IMR-90 (cell line): ENCODE results near the gene PXYLP1. TPM values are rescaled to one million over a fixed set of nuclear protein-coding genes. Genes with fewer than 3 reads are reported as not detected.
A peak's percentile ranks its signal among the peaks of the same experiment; 100 is the strongest.

ENCODE experiments used
- ATAC-seq: fragments of 200-7000 bp; cut with Tn5 transposase; 2 replicates; pipeline ENCODE4 v1.9.1; 2020; ENCODE audit warnings: low read depth, mild to moderate bottlenecking, moderate library complexity
- BruUV-seq: library from RNA; stranded (reverse); fragments of 400-500 nt; replicated peaks from 2 replicates; lab custom pipeline; 2021; lab: Mats Ljungman, UMichigan
- CTCF ChIA-PET: fragments of 300-600 bp; formaldehyde crosslinking; extraction: SDS; loops from one replicate; lab custom pipeline; 2021; ENCODE audit warnings: antibody characterized with exemption; lab: Yijun Ruan, JAX
- POLR2A ChIA-PET: fragments of 300-600 bp; sonication (Branson Sonifier 250); formaldehyde crosslinking; loops from one replicate; lab custom pipeline; 2022; ENCODE audit warnings: antibody characterized with exemption; ENCODE audit not compliant: unreplicated experiment; lab: Charles Lee
- DNase-seq: peaks from one replicate; pipeline ENCODE4 v3.0.0; 2013
- H2AFZ ChIP-seq: replicated peaks from 2 replicates; pipeline ENCODE3; 2013; ENCODE audit warnings: low read length, mild to moderate bottlenecking; ENCODE audit not compliant: poor library complexity
- H2AK5ac ChIP-seq: 2 replicates; pipeline ENCODE4 v1.6.1; 2013; ENCODE audit warnings: low read depth, low read length, inconsistent platforms
- H2AK9ac ChIP-seq: replicated peaks from 2 replicates; pipeline ENCODE3; 2013; ENCODE audit warnings: mild to moderate bottlenecking, low read depth, low read length, moderate library complexity; ENCODE audit not compliant: poor library complexity
- H2BK120ac ChIP-seq: 2 replicates; pipeline ENCODE4 v1.6.1; 2013; ENCODE audit warnings: low read depth, low read length, inconsistent platforms
- H2BK15ac ChIP-seq: 3 replicates; pipeline ENCODE4 v1.6.1; 2013; ENCODE audit warnings: low read depth, low read length, inconsistent platforms
- H2BK20ac ChIP-seq: 2 replicates; pipeline ENCODE4 v1.6.1; 2013; ENCODE audit warnings: low read depth, mild to moderate bottlenecking, inconsistent platforms, low read length, moderate library complexity
- H2BK5ac ChIP-seq: 2 replicates; pipeline ENCODE4 v1.6.1; 2013; ENCODE audit warnings: mild to moderate bottlenecking, low read depth, low read length, inconsistent platforms; ENCODE audit not compliant: poor library complexity, severe bottlenecking
- H3K14ac ChIP-seq: replicated peaks from 2 replicates; pipeline ENCODE4 v1.6.1; 2013; ENCODE audit warnings: low read depth, low read length, inconsistent platforms
- H3K18ac ChIP-seq: 2 replicates; pipeline ENCODE4 v1.6.1; 2013; ENCODE audit warnings: low read depth, low read length, control low read depth
- H3K23ac ChIP-seq: 2 replicates; pipeline ENCODE4 v1.6.1; 2013; ENCODE audit warnings: low read depth, low read length, inconsistent platforms
- H3K27ac ChIP-seq: 2 replicates; pipeline ENCODE4 v1.5.1; 2013; ENCODE audit warnings: mild to moderate bottlenecking, control low read depth, low read length; ENCODE audit not compliant: insufficient read depth
- H3K27me3 ChIP-seq: 2 replicates; pipeline ENCODE4 v1.6.1; 2013; ENCODE audit warnings: low read length; ENCODE audit not compliant: control insufficient read depth, insufficient read depth
- H3K36me3 ChIP-seq: 2 replicates; pipeline ENCODE4 v1.6.1; 2013; ENCODE audit warnings: low read length, mixed read lengths; ENCODE audit not compliant: control insufficient read depth, insufficient read depth
- H3K4ac ChIP-seq: 2 replicates; pipeline ENCODE4 v1.6.1; 2013; ENCODE audit warnings: low read depth, low read length, inconsistent platforms
- H3K4me1 ChIP-seq: 2 replicates; pipeline ENCODE4 v1.6.1; 2013; ENCODE audit warnings: low read length, mixed read lengths; ENCODE audit not compliant: control insufficient read depth, insufficient read depth
- H3K4me2 ChIP-seq: 2 replicates; pipeline ENCODE4 v1.6.1; 2013; ENCODE audit warnings: low read depth, mild to moderate bottlenecking, control low read depth, low read length, moderate library complexity
- H3K4me3 ChIP-seq: 2 replicates; pipeline ENCODE4 v1.5.1; 2013; ENCODE audit warnings: low read depth, mild to moderate bottlenecking, control low read depth, low read length, moderate library complexity; ENCODE audit not compliant: insufficient read depth
- H3K56ac ChIP-seq: 2 replicates; pipeline ENCODE4 v1.6.1; 2013; ENCODE audit warnings: low read length, inconsistent platforms; ENCODE audit not compliant: insufficient read depth; ENCODE audit errors: extremely low read depth
- H3K79me1 ChIP-seq, 2 experiments: 2 replicates each; pipeline ENCODE4 v1.6.1; 2013; ENCODE audit warnings: low read length in 2 of 2, inconsistent platforms in 1 of 2, low read depth in 1 of 2
- H3K9ac ChIP-seq: 2 replicates; pipeline ENCODE4 v1.6.1; 2013; ENCODE audit warnings: low read depth, low read length, control low read depth
- H3K9me1 ChIP-seq: 2 replicates; pipeline ENCODE4 v1.6.1; 2013; ENCODE audit warnings: low read length, inconsistent platforms; ENCODE audit not compliant: insufficient read depth
- H3K9me3 ChIP-seq: 2 replicates; pipeline ENCODE4 v1.6.1; 2013; ENCODE audit warnings: low read length; ENCODE audit not compliant: control insufficient read depth, insufficient read depth
- H4K20me1 ChIP-seq: 2 replicates; pipeline ENCODE4 v1.6.1; 2013; ENCODE audit warnings: low read length, inconsistent platforms; ENCODE audit not compliant: insufficient read depth
- H4K5ac ChIP-seq: 2 replicates; pipeline ENCODE4 v1.6.1; 2013; ENCODE audit warnings: mild to moderate bottlenecking, low read depth, low read length, control low read depth
- H4K8ac ChIP-seq, 2 experiments: 2 replicates each; pipeline ENCODE4 v1.6.1; 2013; ENCODE audit warnings: low read depth in 2 of 2, low read length in 2 of 2, control low read depth in 1 of 2, inconsistent platforms in 1 of 2
- H4K91ac ChIP-seq: 2 replicates; pipeline ENCODE4 v1.6.1; 2013; ENCODE audit warnings: low read depth, low read length, inconsistent platforms; ENCODE audit not compliant: insufficient read depth
- SMC3 ChIP-seq: fragments of 150-350 bp; IDR thresholded peaks from 2 replicates; pipeline ENCODE4 v1.6.1; 2016; ENCODE audit warnings: low read depth, mild to moderate bottlenecking, antibody characterized with exemption, low read length, moderate library complexity
- WGBS, 2 experiments: methylation state at CpG; one replicate each; pipeline versions ENCODE4 v1.1.5 to v1.1.7; 2013; ENCODE audit warnings: missing lambda C conversion rate in 2 of 2; ENCODE audit not compliant: insufficient read length in 1 of 2; ENCODE audit errors: extremely low coverage in 2 of 2; 5-methylcytosine and 5-hydroxymethylcytosine counted together
- dilution Hi-C: fragments of 300-500 bp; cut with HindIII; formaldehyde crosslinking; loops from one replicate; pipeline ENCODE4 v1.14.3; 2018; ENCODE audit warnings: low sequenced_read_pairs; ENCODE audit not compliant: unreplicated experiment
- in situ Hi-C: fragments of 300-500 bp; cut with MboI; formaldehyde crosslinking; loops from 3 replicates; pipeline ENCODE4 v1.14.3; 2019; ENCODE audit warnings: low sequenced_read_pairs, inconsistent platforms, mixed read lengths
- intact Hi-C: fragments of 100-400 bp; cut with micrococcal nuclease; formaldehyde crosslinking; loops from 2 replicates; pipeline ENCODE4 v1.10.0; 2022
- polyA plus RNA-seq, 3 experiments: library from polyadenylated mRNA; depleted of rRNA; stranded (reverse); fragments of >200 nt; gene quantifications; 2 replicates each; pipeline ENCODE4 v1.2.3, GENCODE V29; 2012; ENCODE audit warnings: low replicate concordance in 1 of 3
- total RNA-seq: library from RNA; depleted of rRNA; stranded (reverse); fragments of >200 nt; gene quantifications from 2 replicates; pipeline ENCODE4 v1.2.3, GENCODE V29; 2012

Gene PXYLP1
- total and polyA plus RNA-seq, 2 of the 4 experiments (the other 2 are of a cell fraction) = 11.7 to 15.6 TPM

DNA sequence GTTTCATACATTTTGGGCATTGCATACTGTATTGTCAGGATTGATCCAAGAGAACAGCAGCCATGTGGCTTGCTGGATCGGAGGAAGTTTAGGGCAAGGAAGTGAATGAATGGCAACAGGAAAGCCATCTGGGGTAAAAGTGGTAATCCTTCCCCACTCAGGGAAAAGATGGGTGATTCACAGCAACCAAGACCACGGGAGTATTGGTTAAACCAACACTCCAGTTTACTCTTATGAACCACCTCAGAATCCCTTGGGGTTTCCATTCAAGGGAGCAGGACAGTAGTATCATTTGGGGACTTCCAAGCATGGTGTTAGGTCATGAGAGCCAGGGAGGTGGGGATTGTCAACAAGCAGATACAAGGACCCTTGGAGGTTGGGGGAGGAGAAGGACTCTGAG is 111.5 kb downstream of the PXYLP1 start:
- H3K27ac ChIP-seq = no peak overlapping the region
- in situ Hi-C loops = loop anchor here (25.0 kb wide), 1 partner anchor 544 kb away; the partner anchor contains the start of gene ATP1B3
- H3K4me2 ChIP-seq = no peak overlapping the region
- ATAC-seq = no peak
- no peaks in the 10 kb centered on the region for H4K20me1 ChIP-seq
- H3K56ac ChIP-seq = no peak overlapping the region
- dilution Hi-C loops = no loop called here
- intact Hi-C loops = no loop called here
- no peaks in the 10 kb centered on the region for H3K79me1 ChIP-seq
- H3K4ac ChIP-seq = peak overlapping the region; percentile 21; the same call in 1 of the 2 replicates
- peak overlapping the region; percentile 50; the same call in 1 of the 3 replicates for H2BK15ac ChIP-seq
- H3K9ac ChIP-seq = no peak overlapping the region
- peak overlapping the region; percentile 54; the same call in 1 of the 2 replicates for H2BK20ac ChIP-seq
- no peak for TF ChIP-seq SMC3
- WGBS, 2 experiments = no CpG with 5 or more reads among the region's 2 CpGs
- DNase-seq = no peak
- peaks cover 2% of the 10 kb centered on the region; the same call in 1 of the 2 replicates for H3K4me1 ChIP-seq
- H2AFZ ChIP-seq = no peak overlapping the region
- no peak overlapping the region for H2BK5ac ChIP-seq
- H3K36me3 ChIP-seq = no peaks in the 10 kb centered on the region; the same call in 1 of the 2 replicates
- H4K8ac ChIP-seq = no peak overlapping the region
- ChIA-PET POLR2A (interaction anchor here (0.6 kb wide), 1 partner anchor 128 kb away, joined by 7 read pairs; no protein-coding TSS in a partner anchor), CTCF (no interaction called here)
- H4K91ac ChIP-seq = no peak overlapping the region
- H3K23ac ChIP-seq = no peak overlapping the region
- H3K18ac ChIP-seq = no peak overlapping the region
- no peaks in the 10 kb centered on the region for H3K9me1 ChIP-seq
- H4K5ac ChIP-seq = no peak overlapping the region
- H2AK9ac ChIP-seq = no peak overlapping the region
- no peak overlapping the region for H3K4me3 ChIP-seq
- no TSS peak for BruUV-seq
- H2BK120ac ChIP-seq = peak overlapping the region; percentile 60
- no peak overlapping the region for H3K14ac ChIP-seq
- no peaks in the 10 kb centered on the region; the same call in 1 of the 2 replicates for H3K9me3 ChIP-seq
- H2AK5ac ChIP-seq = peak overlapping the region; percentile 58; the same call in 1 of the 2 replicates
- H3K27me3 ChIP-seq = no peaks in the 10 kb centered on the region
